Left lung (tissue), 10 donors: ENCODE data around the gene SELE. TPM values are rescaled to one million over a fixed set of nuclear protein-coding genes. Genes with fewer than 3 reads are reported as not detected.

Experiments
- ATAC-seq: fragments of 200-7000 bp; cut with Tn5 transposase; one replicate; pipeline ENCODE4 v1.9.1; 2020; ENCODE audit warnings: moderate library complexity
- DNase-seq, 4 donors: peaks; one replicate each; pipeline ENCODE4 v3.0.0-alpha.2; 2013 to 2020
- H3K27ac ChIP-seq, 2 donors: fragments of 200-600 bp; sonication (generic) in 1 of 2; one replicate each; pipeline versions ENCODE4 v1.5.0 to v1.8.0; 2020 to 2021
- H3K27me3 ChIP-seq, 2 donors: fragments of 200-600 bp; sonication (generic) in 1 of 2; one replicate each; pipeline versions ENCODE4 v1.5.0 to v1.8.0; 2020 to 2021
- H3K36me3 ChIP-seq, 2 donors: fragments of 200-600 bp; sonication (generic) in 1 of 2; one replicate each; pipeline versions ENCODE4 v1.5.0 to v1.8.0; 2020 to 2021
- H3K4me1 ChIP-seq, 2 donors: fragments of 200-600 bp; one replicate each; pipeline ENCODE4 v1.8.0; 2021
- H3K4me3 ChIP-seq, 2 donors: fragments of 200-600 bp; sonication (generic) in 1 of 2; one replicate each; pipeline versions ENCODE4 v1.5.0 to v1.8.0; 2020 to 2021; ENCODE audit warnings: mild to moderate bottlenecking in 1 of 2
- H3K9me3 ChIP-seq, 2 donors: fragments of 200-600 bp; sonication (generic) in 1 of 2; one replicate each; pipeline versions ENCODE4 v1.5.0 to v1.8.0; 2020 to 2021
- CTCF ChIP-seq, 2 donors: fragments of 200-600 bp; sonication (generic) in 1 of 2; IDR thresholded peaks; one replicate each; pipeline versions ENCODE4 v1.5.0 to v1.8.0; 2021; ENCODE audit warnings: antibody characterized with exemption in 2 of 2
- intact Hi-C, 2 donors: fragments of 100-400 bp; cut with DNase I; formaldehyde crosslinking; loops; one replicate each; pipeline versions ENCODE4 v1.11.2 to v1.14.2; 2022
- polyA plus RNA-seq, 6 donors: library from polyadenylated mRNA; unstranded; fragments of 120-200 nt; gene quantifications; one replicate each; pipeline ENCODE4 v1.2.1, GENCODE V29; 2013; ENCODE audit not compliant: insufficient read length in 6 of 6
- total RNA-seq, 2 donors: library from RNA; stranded (reverse); fragmentation: NEBNext Ultra II Directional; extraction: Animal tissue kit (Norgen Biotek cat#: 25700); gene quantifications; one replicate each; pipeline ENCODE4 v1.2.1, GENCODE V29; 2021
- donor health status: DM: no; HTN: yes; CAD: no.
- donor health status: DM: no; HTN: no; CAD: no.

The SELE gene
- total and polyA plus RNA-seq, 8 donors: 0.15 to 3.4 (median 0.20) TPM; not detected in 1

GRCh38 chr1:169712309-169712631 lies 21.6 kb downstream of the SELE start:
- Histone ChIP-seq H3K27ac (peak overlapping the region in 1 of 2 donors; percentile 75), H3K36me3 (no peaks in the 10 kb centered on the region), H3K4me1 (peaks cover 0 to 26% of the 10 kb centered on the region in 2 donors), H3K4me3 (peak overlapping the region in 1 of 2 donors; percentile 34), H3K27me3 (no peaks in the 10 kb centered on the region), H3K9me3 (peaks cover 0 to 11% of the 10 kb centered on the region in 2 donors)
- intact Hi-C loops: loop anchor here in 1 of 2 donors (5.0 kb wide), 1 partner anchor 110 kb away; no protein-coding TSS in a partner anchor
- DNase-seq: no peak
- no peak for ATAC-seq
- peak in 1 of 2 donors; percentile 5 for TF ChIP-seq CTCF (IDR thresholded peaks at IDR 0.05)

- intact Hi-C loops: loop anchor here in 1 of 2 donors (5.0 kb wide), 1 partner anchor 109 kb away; no protein-coding TSS in a partner anchor
- Histone ChIP-seq H3K36me3 (no peaks in the 10 kb centered on the region), H3K4me3 (peak within 1 kb of the TSS; percentile 13 to 34), H3K9me3 (peaks cover 0 to 11% of the 10 kb centered on the region in 2 donors), H3K27me3 (no peaks in the 10 kb centered on the region), H3K27ac (peak within 1 kb of the TSS; percentile 39 to 75), H3K4me1 (peaks cover 0 to 26% of the 10 kb centered on the region in 2 donors)
- peak; percentile 62 to 84 for TF ChIP-seq CTCF (IDR thresholded peaks at IDR 0.05)
- ATAC-seq (peak; percentile 100), DNase-seq (peak in 3 of 4 donors; percentile 30 to 65 (median 47))
Observed at GRCh38 chr1:169711469-169712308, 22.2 kb downstream of the SELE start, which contains the start of gene SELL. Gene SELL (minus strand): TSS chr1:169711620. CDS start chr1:169711498, 122 bp downstream.

GRCh38 chr1:169708647-169709046 lies 25.2 kb downstream of the SELE start:
- Histone ChIP-seq H3K4me3 (peak overlapping the region in 1 of 2 donors; percentile 11), H3K27ac (peak overlapping the region in 1 of 2 donors; percentile 54)
- no peak for TF ChIP-seq CTCF (IDR thresholded peaks at IDR 0.05)

GRCh38 chr1:169707912-169708604 lies 25.8 kb downstream of the SELE start:
- Histone ChIP-seq H3K4me3 (peak overlapping the region in 1 of 2 donors; percentile 11), H3K27ac (peak overlapping the region in 1 of 2 donors; percentile 54), H3K27me3 (no peaks in the 10 kb centered on the region), H3K9me3 (peaks cover 0 to 4% of the 10 kb centered on the region in 2 donors), H3K4me1 (peaks cover 0 to 33% of the 10 kb centered on the region in 2 donors), H3K36me3 (peaks cover 0 to 2% of the 10 kb centered on the region in 2 donors)
- intact Hi-C loops: no loop called here
- TF ChIP-seq CTCF (IDR thresholded peaks at IDR 0.05): no peak
- ATAC-seq (no peak), DNase-seq (no peak)

More at GRCh38 chr1:169708647-169709046, 25.2 kb downstream of the SELE start:
- H3K36me3 ChIP-seq: no peaks in the 10 kb centered on the region
- peaks cover 0 to 10% of the 10 kb centered on the region in 2 donors for H3K9me3 ChIP-seq
- DNase-seq (no peak), ATAC-seq (no peak)
- peaks cover 0 to 33% of the 10 kb centered on the region in 2 donors for H3K4me1 ChIP-seq
- intact Hi-C loops: no loop called here
- no peaks in the 10 kb centered on the region for H3K27me3 ChIP-seq
